HG03135 (cell line): ENCODE results near the gene OTOA.
"Not testable (repeated sequence)": the region's sequence is repeated elsewhere in the genome, so short reads cannot be mapped to it uniquely, and the experiment has no call there.

Experiments
- ATAC-seq: cut with Tn5 transposase; IDR thresholded peaks from one replicate; pipeline ENCODE4 v1.9.1; 2021; ENCODE audit warnings: mild to moderate bottlenecking, moderate library complexity; ENCODE audit not compliant: unreplicated experiment

Gene OTOA

GRCh38 chr16:21667575-21667974 lies 3.8 kb downstream of the OTOA start:
- no peak for ATAC-seq

- no peak for ATAC-seq
These were observed 9.7 kb downstream of the OTOA start for GRCh38 chr16:21673469-21673868.

GRCh38 chr16:21674456-21674855 lies 10.7 kb downstream of the OTOA start:
- not testable (repeated sequence) for ATAC-seq

DNA sequence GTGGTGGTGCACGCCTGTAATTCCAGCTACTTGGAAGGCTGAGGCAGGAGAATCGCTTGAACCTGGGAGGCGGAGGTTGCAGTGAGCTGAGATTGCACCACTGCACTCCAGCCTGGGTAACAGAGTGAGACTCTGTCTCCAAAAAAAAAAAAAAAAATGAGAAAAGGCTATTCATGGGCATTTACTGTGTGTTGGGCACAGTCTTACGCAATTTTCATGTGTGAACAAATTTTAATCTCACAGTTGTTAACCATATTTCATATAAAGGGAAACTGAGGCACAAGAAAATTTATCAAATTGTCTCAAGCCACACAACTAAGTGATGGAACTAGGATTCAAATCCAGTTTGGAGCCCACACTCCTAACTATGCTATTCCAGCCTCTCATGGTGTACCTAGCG lies 16.9 kb downstream of the OTOA start:
- not testable (repeated sequence) for ATAC-seq

- ATAC-seq, result no peak
These were observed 19.4 kb downstream of the OTOA start for GRCh38 chr16:21683184-21683583.

DNA sequence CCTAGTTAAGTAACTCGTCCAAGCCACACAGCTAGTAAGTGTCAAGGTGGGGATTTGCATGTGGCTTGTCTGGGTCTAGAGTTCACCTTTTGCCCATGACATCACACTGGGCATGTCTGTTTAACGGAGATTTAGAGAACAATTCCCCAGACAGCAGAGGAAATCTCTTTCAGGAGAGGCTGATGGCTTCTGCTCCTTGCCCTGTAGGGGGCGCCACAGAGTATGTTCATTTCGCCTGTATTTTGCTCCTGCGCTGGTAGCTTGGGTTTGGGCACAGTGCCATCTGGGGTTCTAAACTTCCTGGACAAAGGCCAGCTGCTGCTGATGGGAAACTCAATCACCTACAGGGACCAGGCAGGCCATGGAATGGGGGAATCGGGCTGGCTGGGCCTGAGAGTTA lies 20.4 kb downstream of the OTOA start:
- no peak for ATAC-seq

- no peak for ATAC-seq
These were observed 21.3 kb downstream of the OTOA start for GRCh38 chr16:21685034-21685455.

GRCh38 chr16:21689107-21689506 lies 25.3 kb downstream of the OTOA start:
- ATAC-seq, result no peak

DNA sequence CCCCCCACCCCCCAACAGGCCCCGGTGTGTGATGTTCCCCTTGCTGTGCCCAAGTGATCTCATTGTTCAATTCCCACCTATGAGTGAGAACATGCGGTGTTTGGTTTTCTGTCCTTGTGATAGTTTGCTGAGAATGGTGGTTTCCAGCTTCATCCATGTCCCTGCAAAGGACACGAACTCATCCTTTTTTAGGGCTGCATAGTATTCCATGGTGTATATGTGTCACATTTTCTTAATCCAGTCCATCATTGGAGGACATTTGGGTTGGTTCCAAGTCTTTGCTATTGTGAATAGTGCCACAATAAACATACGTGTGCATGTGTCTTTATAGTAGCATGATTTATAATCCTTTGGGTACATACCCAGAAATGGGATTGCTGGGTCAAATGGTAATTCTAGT lies 27.2 kb downstream of the OTOA start:
- not testable (repeated sequence) for ATAC-seq

GRCh38 chr16:21694609-21695008 lies 30.8 kb downstream of the OTOA start:
- ATAC-seq, result no peak

DNA sequence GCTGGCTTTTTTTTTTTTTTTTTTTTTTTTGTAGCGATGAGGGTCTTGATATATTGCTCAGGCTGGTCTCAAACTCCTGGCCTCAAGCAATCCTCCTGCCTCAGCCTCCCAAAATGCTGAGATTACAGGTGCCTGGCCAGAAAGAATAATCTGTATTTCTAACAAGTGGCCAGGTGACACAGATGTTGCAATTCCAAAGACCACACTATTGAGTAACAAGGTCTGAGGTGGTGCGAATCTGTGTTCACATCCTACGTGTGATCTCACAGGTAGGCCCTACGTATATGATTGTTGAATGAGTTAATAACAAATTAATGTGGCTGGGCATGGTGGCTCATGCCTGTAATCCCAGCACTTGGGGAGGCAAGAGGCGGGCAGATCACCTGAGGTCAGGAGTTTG lies 33.3 kb downstream of the OTOA start:
- no peak for ATAC-seq

DNA sequence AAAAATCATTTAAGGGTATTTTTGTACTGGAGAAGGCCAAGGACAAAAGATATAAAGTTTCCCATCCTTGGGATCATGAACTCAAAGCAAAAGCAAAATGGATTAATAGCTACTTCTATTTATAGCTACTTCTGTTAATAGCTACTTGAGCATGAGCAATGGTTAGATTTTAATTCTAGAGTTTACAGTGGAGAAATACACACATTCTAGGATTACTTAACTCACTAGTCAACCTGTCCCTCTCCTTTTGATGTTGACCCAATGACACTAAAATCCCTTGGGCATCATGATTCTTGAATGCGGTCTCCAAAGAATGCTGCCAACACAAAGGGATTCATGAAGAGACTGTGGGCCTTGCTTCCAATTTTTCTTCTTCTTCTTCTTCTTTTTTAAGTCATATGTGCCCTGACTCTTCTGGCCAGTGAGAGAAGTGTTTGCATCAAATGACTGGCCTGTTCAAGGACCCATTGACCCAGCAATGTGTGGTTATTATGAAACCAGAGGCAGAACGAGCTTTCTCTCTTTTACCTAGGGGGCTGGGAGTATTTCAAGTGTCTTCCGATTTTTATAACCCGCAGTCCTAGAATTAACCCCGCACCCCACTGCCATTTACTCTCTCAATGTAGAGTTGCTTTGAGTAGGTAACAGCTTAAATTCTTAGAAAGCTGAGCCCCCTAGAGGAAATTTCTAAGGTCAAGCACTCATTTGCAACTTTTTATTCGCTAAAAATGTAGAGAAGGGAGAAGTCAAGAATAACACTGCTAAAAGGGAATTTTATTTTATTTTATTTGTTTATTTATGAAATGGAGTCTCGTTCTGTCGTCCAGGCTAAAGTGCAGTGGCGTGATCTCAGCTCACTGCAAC lies 34.6 kb downstream of the OTOA start:
- no peak for ATAC-seq

GRCh38 chr16:21701271-21701670 lies 37.5 kb downstream of the OTOA start:
- ATAC-seq, result no peak

- no peak for ATAC-seq
These were observed 38.5 kb downstream of the OTOA start for GRCh38 chr16:21702276-21702675.

- ATAC-seq, result no peak
These were observed 39.4 kb downstream of the OTOA start for GRCh38 chr16:21703156-21703555.

DNA sequence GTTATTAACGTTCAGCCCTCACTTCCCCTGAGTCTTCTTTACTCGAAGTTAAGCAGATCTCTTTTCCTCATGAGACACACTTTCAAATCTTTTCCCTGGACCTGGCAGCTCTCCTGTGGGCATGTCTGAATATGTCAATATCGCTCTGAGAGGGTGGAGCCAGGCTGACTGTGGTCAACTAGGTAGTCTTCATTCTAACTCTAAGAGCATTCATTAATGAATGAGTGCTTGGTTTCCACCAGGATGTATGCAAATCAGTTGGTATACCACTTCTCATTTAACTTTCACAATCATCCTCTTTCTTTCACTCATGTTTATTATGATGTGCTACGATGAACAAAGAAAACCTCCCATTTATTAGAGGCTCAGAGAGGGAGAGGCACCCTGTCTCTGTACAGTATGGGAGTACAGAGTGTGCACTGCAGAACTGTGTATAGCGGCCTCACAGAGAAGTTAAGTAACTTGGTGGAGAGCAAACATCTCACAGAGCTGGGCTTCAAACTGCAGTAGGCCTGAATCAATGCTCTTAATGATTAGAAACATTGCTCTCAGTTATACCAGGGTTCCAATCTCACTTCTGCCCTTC lies 39.9 kb downstream of the OTOA start:
- peak; percentile 72 for ATAC-seq

- no peak for ATAC-seq
These were observed 40.5 kb downstream of the OTOA start for GRCh38 chr16:21704266-21704665.

DNA sequence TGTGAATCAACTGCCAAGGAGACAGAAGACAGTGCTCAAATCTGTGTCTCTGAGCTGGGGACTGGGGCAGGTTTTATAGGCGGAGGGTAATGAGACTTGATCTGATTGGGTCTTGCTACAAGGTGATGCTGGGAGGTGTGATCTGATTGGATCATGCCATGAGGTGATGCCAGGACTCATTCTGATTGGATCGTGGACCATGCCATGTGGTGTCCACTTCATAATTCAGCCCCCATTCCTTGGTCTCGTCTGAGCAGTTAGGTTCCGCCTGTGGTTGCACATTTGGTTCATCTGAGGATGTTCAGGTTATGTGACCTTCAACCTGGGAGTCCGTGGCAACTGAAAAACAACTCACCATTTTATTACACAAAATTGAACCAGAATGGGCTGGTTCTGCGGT lies 41.0 kb downstream of the OTOA start:
- ATAC-seq, result no peak

- ATAC-seq, result no peak
These were observed 44.9 kb downstream of the OTOA start for GRCh38 chr16:21708533-21709115.

GRCh38 chr16:21710938-21711337 lies 47.2 kb downstream of the OTOA start:
- ATAC-seq, result no peak

- ATAC-seq, result no peak
These were observed 50.0 kb downstream of the OTOA start for GRCh38 chr16:21713549-21714368.

- ATAC-seq, result not testable (repeated sequence)
These were observed 50.5 kb downstream of the OTOA start for GRCh38 chr16:21714369-21714618.
